IPS-15b (cell line): ENCODE measurements around the gene LENEP.

Source experiments
- H3K27me3 ChIP-seq: one replicate; pipeline ENCODE4 v1.6.1; 2013; ENCODE audit warnings: low read length; ENCODE audit not compliant: control insufficient read depth, insufficient read depth
- H3K36me3 ChIP-seq: one replicate; pipeline ENCODE4 v1.6.1; 2013; ENCODE audit warnings: low read length; ENCODE audit not compliant: control insufficient read depth, insufficient read depth
- H3K4me1 ChIP-seq: one replicate; pipeline ENCODE4 v1.6.1; 2013; ENCODE audit warnings: mild to moderate bottlenecking, low read length; ENCODE audit not compliant: control insufficient read depth, insufficient read depth
- H3K4me3 ChIP-seq: one replicate; pipeline ENCODE4 v1.5.1; 2013; ENCODE audit warnings: low read depth, low read length
- H3K9ac ChIP-seq: one replicate; pipeline ENCODE4 v1.6.1; 2013; ENCODE audit warnings: low read depth, mild to moderate bottlenecking, low read length
- H3K9me3 ChIP-seq: one replicate; pipeline ENCODE4 v1.6.1; 2013; ENCODE audit warnings: mild to moderate bottlenecking, low read length; ENCODE audit not compliant: control insufficient read depth, insufficient read depth

The LENEP gene, protein sequence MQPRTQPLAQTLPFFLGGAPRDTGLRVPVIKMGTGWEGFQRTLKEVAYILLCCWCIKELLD

DNA sequence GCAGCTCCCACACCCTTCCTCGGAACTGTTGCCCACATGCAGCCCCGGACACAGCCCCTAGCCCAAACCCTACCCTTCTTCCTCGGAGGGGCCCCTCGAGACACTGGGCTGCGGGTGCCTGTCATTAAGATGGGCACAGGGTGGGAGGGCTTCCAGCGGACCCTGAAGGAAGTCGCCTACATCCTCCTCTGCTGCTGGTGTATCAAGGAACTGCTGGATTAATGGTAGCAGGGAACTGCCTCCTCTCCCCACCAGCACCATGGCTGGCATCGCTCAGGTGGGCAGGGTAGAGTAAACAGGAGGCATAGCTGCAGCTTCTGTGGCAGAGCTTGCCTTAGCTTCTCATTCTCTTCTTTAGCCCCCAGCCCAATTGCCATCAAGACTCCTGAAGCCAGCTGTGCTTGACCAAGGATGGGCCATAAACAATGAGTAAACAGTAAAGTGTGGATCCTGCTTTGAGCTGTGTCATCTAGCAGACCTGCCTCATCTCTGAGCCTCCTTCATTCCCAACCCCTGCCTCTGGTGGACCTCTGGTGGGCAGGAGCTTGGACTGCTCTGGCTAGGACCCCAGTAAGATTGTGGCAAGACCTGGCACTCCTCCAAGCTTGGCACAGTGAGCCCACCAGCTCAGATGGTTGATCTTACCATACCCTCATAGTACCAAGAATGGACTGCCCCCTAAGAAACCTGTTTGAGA is at the start of gene LENEP:
Gene LENEP (plus strand): TSS at position 15 of the 697 bp plus-strand sequence. CDS start 22 bp downstream, at position 37.
- Histone ChIP-seq H3K9ac (no peak within 1 kb of the TSS), H3K9me3 (no peaks in the 10 kb centered on the region), H3K27me3 (peaks cover 5% of the 10 kb centered on the region), H3K4me3 (no peak within 1 kb of the TSS), H3K36me3 (peaks cover 21% of the 10 kb centered on the region), H3K4me1 (peaks cover 3% of the 10 kb centered on the region)

DNA sequence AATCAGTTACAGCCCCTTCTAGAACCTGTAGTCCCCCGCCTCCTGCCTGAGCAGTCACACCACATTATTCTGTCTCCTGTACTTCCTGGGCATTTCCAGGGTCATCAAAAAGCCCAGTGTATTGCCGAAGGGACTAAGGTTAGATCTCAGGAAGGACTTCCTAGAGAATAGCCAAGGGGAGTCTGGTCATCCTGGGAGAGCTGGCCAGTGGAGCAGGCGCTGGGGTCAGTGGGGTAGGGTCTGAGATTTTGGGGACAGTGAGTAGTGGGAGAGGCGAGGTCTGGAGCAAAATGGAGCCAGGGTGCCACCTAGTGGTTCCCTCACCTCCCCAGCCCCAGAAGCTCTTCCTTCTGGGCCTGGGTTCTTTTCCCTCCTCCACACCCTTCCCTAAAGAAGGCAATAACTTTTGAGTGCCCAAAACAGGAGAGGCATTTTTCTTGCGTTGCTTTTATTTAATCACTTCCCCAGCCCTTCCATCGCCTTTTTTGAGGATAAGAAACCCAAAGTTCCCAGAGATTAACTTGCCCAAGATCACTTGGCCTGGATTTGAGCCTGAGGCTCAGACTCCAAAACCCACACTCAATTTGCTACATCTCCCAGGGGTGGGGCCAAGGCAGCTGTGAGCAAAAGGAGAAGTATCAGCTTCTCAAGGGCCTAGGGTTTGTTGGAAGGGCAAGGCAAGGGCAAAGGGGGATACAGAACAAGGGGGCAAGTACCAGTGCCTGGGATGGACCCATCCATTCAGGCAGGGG is 49.6 kb upstream of the LENEP start:
- Histone ChIP-seq H3K4me3 (no peak overlapping the region), H3K9ac (no peak overlapping the region), H3K27me3 (no peaks in the 10 kb centered on the region), H3K9me3 (no peaks in the 10 kb centered on the region), H3K36me3 (peaks cover 3% of the 10 kb centered on the region), H3K4me1 (peaks cover 4% of the 10 kb centered on the region)

DNA sequence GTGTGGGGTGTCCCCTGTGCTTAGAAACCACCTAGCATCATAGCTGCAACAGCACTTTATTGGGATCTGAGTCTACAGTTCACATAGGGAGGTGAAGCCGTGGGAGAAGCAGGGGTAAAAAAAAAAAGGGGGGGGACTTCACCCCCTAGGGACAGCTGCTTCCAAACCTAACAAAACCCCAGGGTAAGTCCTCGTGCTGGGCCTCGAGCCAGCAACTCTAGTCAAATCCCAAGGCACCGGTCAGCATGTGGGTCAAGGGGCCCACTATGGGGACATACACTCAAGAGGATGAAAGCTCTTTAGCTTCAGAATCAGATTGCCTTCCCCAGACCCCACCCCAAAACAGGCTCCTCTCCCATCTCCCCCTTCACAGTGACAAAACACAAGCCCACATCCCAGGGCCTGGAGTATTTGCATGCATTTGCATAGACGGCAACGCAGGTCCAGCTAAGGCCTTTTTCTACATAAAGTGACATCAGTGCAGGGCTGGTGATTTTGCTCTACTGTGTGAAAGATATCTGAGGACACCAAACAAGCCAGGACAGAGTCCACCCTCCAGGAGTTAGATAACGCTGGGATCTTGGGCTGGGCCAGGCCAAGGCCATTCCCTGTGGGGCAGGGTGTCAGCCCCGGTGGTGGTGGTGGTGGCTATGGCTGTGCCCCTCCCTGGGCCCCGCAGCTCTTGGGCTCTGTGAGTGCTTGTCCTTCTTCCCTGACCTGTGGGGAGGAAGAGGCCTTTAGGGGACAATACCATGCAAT is 48.8 kb upstream of the LENEP start:
- Histone ChIP-seq H3K9me3 (no peaks in the 10 kb centered on the region), H3K9ac (no peak overlapping the region), H3K27me3 (no peaks in the 10 kb centered on the region), H3K4me3 (no peak overlapping the region), H3K4me1 (peaks cover 4% of the 10 kb centered on the region), H3K36me3 (peaks cover 3% of the 10 kb centered on the region)

DNA sequence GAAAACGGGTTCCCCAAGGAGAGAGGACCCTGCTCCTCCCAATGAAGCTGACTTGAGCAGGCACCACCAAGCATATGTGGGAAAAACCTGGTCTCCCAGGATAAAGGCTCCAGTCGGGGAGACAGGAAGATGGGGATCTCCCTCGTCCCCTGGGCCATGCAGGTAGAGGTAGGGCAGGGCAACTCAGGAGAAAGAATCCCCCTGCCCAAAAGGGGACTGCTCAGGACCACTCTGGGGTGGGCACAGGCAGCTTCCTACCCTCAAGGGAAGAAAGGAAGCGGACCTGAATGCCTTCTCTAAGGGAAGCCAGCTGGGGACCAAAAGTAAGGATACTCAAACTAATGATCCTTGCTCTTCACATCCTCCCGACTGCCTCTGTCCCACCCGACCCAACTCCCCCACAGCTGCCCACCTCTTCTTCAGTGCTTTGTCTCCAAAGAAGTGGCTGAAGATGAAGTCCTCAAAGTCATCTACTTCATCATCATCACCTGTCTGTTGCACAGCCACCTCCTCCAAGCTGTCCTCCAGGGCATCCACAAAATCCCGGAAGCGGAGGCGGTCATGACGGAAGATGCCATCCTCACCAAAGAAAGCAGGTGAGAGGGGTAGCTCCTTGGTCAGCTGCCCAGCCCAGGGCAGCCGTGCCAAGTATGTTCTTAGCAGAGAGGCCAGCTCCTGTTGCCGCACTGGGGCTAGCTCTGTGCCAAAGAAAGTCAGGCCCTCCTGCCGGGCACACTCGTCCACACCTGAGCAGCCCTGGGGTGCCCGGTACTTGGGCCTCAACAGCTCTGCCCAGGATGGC is 48.0 kb upstream of the LENEP start:
- H3K27me3 ChIP-seq: no peaks in the 10 kb centered on the region
- no peaks in the 10 kb centered on the region for H3K9me3 ChIP-seq
- no peak overlapping the region for H3K9ac ChIP-seq
- H3K4me1 ChIP-seq: no peaks in the 10 kb centered on the region
- H3K36me3 ChIP-seq: peaks cover 3% of the 10 kb centered on the region
- H3K4me3 ChIP-seq: no peak overlapping the region

DNA sequence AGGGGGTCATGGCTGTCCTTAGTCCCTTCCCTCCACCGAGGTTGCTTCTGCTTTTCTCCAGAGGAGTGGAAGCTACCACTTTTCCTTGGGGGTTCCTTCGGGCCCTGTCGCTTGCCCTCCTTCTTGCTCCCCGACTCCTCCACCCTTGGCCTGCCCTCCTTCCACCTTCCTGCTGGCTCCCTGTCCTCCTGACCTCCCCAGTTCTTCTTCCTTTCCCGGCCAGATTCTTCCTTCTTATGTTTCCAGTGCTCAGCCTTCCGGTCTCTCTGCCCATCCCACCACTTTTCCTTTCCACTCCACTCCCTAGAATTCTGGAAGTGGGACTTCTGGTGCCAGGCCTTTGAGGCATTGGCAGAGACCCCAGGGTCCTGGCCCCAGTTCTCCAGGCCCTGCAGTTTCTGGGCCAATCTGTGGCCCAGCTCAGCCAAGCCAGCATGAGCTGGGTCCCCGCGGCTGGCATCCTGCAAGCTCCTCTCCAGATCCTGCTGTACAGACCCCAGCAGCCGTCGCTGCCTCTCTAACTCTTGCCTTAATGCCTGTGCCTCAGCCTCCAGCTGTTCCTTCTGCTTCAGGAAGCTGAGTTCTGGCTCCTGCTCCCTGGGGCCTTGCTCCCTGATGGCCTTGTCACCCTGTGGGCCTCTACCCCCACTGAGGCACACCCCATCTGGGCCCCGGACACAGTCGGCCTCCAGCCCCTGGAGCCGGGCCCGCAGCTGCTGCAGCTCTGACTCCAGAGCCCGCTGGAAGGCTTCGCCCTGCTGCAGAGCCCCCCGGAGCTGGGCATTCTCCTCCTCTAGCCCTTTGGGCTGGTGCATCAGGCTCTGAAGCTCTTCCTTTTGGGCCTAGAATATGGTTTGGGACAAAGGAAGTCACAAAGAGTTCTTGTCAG is 47.2 kb upstream of the LENEP start:
- Histone ChIP-seq H3K36me3 (peaks cover 3% of the 10 kb centered on the region), H3K4me3 (no peak overlapping the region), H3K4me1 (no peaks in the 10 kb centered on the region), H3K9me3 (no peaks in the 10 kb centered on the region), H3K27me3 (no peaks in the 10 kb centered on the region), H3K9ac (no peak overlapping the region)

DNA sequence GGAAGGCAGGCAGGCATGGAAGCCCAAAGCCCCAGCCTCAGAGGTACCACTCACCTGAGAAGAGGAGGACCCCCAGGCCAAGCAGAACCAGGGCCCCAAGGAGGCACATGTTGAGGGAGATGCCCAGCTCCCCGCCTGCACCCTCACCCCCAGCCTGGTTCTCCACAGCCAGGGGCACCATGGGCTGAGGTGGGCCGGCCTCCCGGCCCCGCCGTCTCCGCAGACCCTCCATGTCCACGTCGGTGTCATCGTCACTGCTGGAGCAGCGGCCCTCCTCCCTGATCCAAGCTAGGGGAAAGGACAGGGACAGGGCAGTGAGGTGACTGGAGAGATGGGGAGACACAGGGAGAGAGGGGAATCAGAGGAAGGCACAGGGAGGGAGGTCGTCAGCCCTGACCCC is 45.3 kb upstream of the LENEP start:
- no peaks in the 10 kb centered on the region for H3K9me3 ChIP-seq
- no peaks in the 10 kb centered on the region for H3K4me1 ChIP-seq
- no peak overlapping the region for H3K9ac ChIP-seq
- H3K36me3 ChIP-seq: peaks cover 3% of the 10 kb centered on the region
- H3K4me3 ChIP-seq: no peak overlapping the region
- H3K27me3 ChIP-seq: no peaks in the 10 kb centered on the region

DNA sequence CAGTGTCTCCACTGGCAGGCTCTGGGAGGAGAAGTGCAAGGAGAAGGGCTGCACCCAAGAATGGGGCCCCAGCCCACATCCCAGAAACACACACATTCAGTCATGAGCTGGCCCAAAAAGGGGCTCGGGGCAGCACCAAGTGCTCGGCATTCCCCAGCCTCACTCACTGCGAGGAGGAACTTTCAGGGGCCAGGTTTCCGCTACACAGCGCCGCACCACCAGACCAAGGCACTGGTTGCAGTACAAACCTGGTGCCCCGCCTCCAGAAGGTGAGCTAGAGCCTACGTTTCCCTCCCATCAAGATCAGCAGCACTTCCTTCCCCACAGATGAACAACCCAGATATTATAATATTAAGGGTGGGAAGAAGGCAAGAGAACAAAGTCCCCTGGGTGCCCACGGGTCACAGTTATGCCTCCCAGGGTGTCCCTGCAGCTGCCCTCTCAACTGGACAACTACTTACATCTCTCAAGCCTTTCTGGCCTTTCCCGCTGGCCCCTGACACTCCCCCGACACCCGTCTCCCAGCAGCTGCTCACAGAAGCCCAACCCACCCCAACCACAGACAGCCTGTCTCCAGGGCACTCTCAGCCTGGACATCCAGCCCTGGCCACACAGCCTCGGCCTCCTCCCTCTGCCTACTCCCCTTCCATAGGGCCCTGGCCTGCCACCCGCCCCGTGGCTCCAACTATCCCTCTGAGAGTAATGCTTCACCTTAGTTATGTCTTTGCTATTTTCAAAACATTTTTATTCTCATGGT is 41.3 kb upstream of the LENEP start:
- Histone ChIP-seq H3K9ac (no peak overlapping the region), H3K9me3 (no peaks in the 10 kb centered on the region), H3K36me3 (peaks cover 3% of the 10 kb centered on the region), H3K4me3 (no peak overlapping the region), H3K27me3 (no peaks in the 10 kb centered on the region), H3K4me1 (peaks cover 12% of the 10 kb centered on the region)

DNA sequence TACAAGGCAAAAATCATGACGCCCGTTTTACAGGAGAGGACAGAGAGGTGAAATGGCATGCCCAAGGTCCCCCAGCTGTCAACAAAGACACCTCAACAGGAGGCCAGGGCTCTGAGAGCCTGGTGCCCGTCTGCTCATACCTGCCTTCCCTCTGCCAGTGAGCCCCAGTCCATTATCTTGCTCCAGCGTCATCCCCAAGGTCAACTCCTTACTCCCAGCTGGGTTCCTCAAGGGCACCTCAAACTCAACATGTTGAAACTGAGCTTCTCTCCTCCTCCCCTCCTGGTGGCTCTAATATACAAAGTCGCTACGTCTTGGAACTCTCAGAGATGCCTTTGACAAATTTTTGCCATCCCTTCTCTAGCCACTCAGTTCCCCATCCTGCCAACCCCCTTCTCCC is 40.7 kb upstream of the LENEP start:
- H3K27me3 ChIP-seq: no peaks in the 10 kb centered on the region
- peaks cover 3% of the 10 kb centered on the region for H3K36me3 ChIP-seq
- no peak overlapping the region for H3K9ac ChIP-seq
- H3K9me3 ChIP-seq: no peaks in the 10 kb centered on the region
- peaks cover 14% of the 10 kb centered on the region for H3K4me1 ChIP-seq
- H3K4me3 ChIP-seq: no peak overlapping the region

DNA sequence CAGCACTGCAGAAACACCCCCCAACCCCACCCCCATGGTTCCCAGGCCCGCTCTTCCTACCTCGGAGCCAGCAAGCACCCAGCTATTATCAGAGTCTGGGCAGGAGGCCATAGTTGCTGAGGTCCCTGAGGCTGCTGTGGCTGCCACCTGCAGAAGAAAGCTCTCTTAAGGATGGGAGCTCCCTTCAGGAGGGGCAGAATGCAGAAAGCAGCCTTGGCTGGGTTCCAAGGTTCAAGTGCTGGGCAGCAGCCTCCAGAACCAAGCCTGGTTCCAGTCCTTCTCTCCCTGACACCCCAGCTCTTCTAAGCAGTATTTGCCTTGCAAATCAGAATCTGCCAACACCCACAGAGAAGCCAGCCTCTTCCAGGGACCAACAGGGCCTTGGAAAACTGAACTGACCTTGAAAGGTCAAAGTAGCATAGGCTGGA is 39.8 kb upstream of the LENEP start:
- Histone ChIP-seq H3K4me1 (peaks cover 14% of the 10 kb centered on the region), H3K4me3 (no peak overlapping the region), H3K9me3 (no peaks in the 10 kb centered on the region), H3K9ac (no peak overlapping the region), H3K36me3 (peaks cover 4% of the 10 kb centered on the region), H3K27me3 (no peaks in the 10 kb centered on the region)

DNA sequence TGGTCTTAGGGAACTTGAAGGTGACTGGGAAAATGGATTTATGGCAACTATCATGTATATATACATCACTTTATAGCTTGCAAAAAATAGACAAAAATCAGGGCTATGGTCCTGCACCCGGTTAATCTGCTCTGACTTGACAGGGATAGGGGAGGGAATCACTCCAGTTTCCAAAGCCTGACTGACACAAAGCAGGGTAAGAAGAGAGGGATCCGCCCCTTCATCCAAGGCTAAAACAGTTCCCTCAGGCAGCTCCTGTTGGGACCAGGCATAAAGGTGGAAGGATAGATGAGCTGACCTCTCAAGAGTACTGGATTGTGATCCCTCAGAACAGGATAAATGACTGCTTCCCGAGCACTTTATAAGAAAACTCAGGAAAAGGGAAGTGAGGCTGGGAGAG is 38.8 kb upstream of the LENEP start:
- Histone ChIP-seq H3K4me3 (no peak overlapping the region), H3K4me1 (peaks cover 14% of the 10 kb centered on the region), H3K27me3 (no peaks in the 10 kb centered on the region), H3K36me3 (peaks cover 10% of the 10 kb centered on the region), H3K9ac (no peak overlapping the region), H3K9me3 (no peaks in the 10 kb centered on the region)
